ENCODE measurements around the gene HFE.

GRCh38 chr6:26115226-26115625 lies 28.0 kb downstream of the HFE start:
- no peak for TF ChIP-seq POLR2AphosphoS5 (IDR thresholded peaks at IDR 0.05)
- TF ChIP-seq EP300 (IDR thresholded peaks at IDR 0.05) = no peak
- TF ChIP-seq POLR2A (IDR thresholded peaks at IDR 0.05) = no peak
- TF ChIP-seq, protein P1, sequence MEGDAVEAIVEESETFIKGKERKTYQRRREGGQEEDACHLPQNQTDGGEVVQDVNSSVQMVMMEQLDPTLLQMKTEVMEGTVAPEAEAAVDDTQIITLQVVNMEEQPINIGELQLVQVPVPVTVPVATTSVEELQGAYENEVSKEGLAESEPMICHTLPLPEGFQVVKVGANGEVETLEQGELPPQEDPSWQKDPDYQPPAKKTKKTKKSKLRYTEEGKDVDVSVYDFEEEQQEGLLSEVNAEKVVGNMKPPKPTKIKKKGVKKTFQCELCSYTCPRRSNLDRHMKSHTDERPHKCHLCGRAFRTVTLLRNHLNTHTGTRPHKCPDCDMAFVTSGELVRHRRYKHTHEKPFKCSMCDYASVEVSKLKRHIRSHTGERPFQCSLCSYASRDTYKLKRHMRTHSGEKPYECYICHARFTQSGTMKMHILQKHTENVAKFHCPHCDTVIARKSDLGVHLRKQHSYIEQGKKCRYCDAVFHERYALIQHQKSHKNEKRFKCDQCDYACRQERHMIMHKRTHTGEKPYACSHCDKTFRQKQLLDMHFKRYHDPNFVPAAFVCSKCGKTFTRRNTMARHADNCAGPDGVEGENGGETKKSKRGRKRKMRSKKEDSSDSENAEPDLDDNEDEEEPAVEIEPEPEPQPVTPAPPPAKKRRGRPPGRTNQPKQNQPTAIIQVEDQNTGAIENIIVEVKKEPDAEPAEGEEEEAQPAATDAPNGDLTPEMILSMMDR (IDR thresholded peaks at IDR 0.05) = no peak
